K562 (cell line): ENCODE results near the gene LRP2BP. TPM values are rescaled to one million over a fixed set of nuclear protein-coding genes. Genes with fewer than 3 reads are reported as not detected.

Experiments
- AFF1 ChIP-seq, 2 experiments: fragments of 450-650 bp; IDR thresholded peaks; 2 replicates each; pipeline ENCODE4 v1.6.1; 2018; ENCODE audit warnings: mild to moderate bottlenecking in 2 of 2, low read depth in 1 of 2; ENCODE audit not compliant: partially characterized antibody in 2 of 2
- ESRRA ChIP-seq: fragments of 450-650 bp; IDR thresholded peaks from 2 replicates; pipeline ENCODE4 v1.6.1; 2014; ENCODE audit warnings: low read depth, mild to moderate bottlenecking, moderate library complexity, borderline replicate concordance
- HDAC8 ChIP-seq: fragments of 450-650 bp; IDR thresholded peaks from 2 replicates; pipeline ENCODE4 v1.6.1; 2016; ENCODE audit warnings: mild to moderate bottlenecking, missing genetic modification characterization, moderate library complexity, missing compliant biosample characterization
- HNRNPK ChIP-seq: fragments of 200-400 bp; formaldehyde crosslinking; IDR thresholded peaks from one replicate; pipeline ENCODE4 v1.6.1; 2018; ENCODE audit warnings: mild to moderate bottlenecking, low read depth, low read length; ENCODE audit not compliant: poor library complexity, severe bottlenecking
- MCM2 ChIP-seq: fragments of 450-650 bp; IDR thresholded peaks from 2 replicates; pipeline ENCODE4 v1.6.1; 2017; ENCODE audit warnings: low read depth, mild to moderate bottlenecking
- MXD1 ChIP-seq: fragments of 250-450 bp; sonication (Bioruptor Pico); IDR thresholded peaks from 2 replicates; pipeline ENCODE4 v1.8.0; 2021; ENCODE audit warnings: borderline replicate concordance, mild to moderate bottlenecking, moderate library complexity; ENCODE audit not compliant: poor library complexity, severe bottlenecking
- TCFL5 ChIP-seq: fragments of 250-450 bp; sonication (Bioruptor Pico); conservative IDR thresholded peaks from 2 replicates; pipeline ENCODE4 v1.6.1; 2021; ENCODE audit warnings: mild to moderate bottlenecking, moderate library complexity, matching md5 sums
- USF2 ChIP-seq: sonication (generic); formaldehyde crosslinking; IDR thresholded peaks from 2 replicates; pipeline ENCODE4 v1.5.0; 2020; ENCODE audit warnings: missing genetic modification reagents
- ZKSCAN8 ChIP-seq: fragments of 200-800 bp; sonication (Bioruptor generic); IDR thresholded peaks from 2 replicates; pipeline ENCODE4 v1.6.1; 2016; ENCODE audit warnings: missing genetic modification characterization, missing compliant biosample characterization
- ZNF174 ChIP-seq: fragments of 250-450 bp; sonication (Bioruptor Pico); IDR thresholded peaks from 2 replicates; pipeline ENCODE4 v1.4.0; 2020; ENCODE audit warnings: mild to moderate bottlenecking
- ZNF408 ChIP-seq: fragments of 250-450 bp; sonication (Bioruptor Pico); IDR thresholded peaks from 2 replicates; pipeline ENCODE4 v1.4.0; 2020; ENCODE audit warnings: low read depth, mild to moderate bottlenecking, moderate library complexity
- ZNF764 ChIP-seq: fragments of 250-450 bp; sonication (Bioruptor Pico); IDR thresholded peaks from 2 replicates; pipeline ENCODE4 v1.4.0; 2020; ENCODE audit warnings: low read depth, mild to moderate bottlenecking, moderate library complexity
- polyA plus RNA-seq, 8 experiments: library from polyadenylated mRNA; depleted of rRNA in 4 of 8; stranded (reverse) in 5 of 8; unstranded in 3 of 8; fragments of >200 nt; fragmentation: Nextera tagmentation in 2 of 8; fragmentation: Illumina TruSeq in 1 of 8; extraction: Ambion mirVana in 2 of 8; extraction: Trizol in 1 of 8; gene quantifications; 2 replicates each; pipeline versions ENCODE4 v1.2.1 to v1.2.3, GENCODE V29; 2011 to 2014; ENCODE audit warnings: inconsistent platforms in 1 of 8, missing spikeins in 1 of 8
- total RNA-seq, 7 experiments: library from RNA; depleted of rRNA in 6 of 7; stranded (reverse); fragments of >200 nt in 6 of 7; fragmentation: Illumina TruSeq in 2 of 7; extraction: Trizol in 2 of 7; gene quantifications; 2 replicates each; pipeline versions ENCODE4 v1.2.1 to v1.2.3, GENCODE V29; 2011 to 2021; ENCODE audit warnings: low replicate concordance in 1 of 7

Gene LRP2BP
- total and polyA plus RNA-seq, 9 of the 15 experiments (the other 6 are each of a cell fraction or from before 2014, with no cell fraction given), result 0.42 to 2.1 (median 0.62) TPM

GRCh38 chr4:185399466-185399865 lies 3.7 kb upstream of the LRP2BP start (continued):
- no peak for TF ChIP-seq AFF1 (IDR thresholded peaks at IDR 0.05; ENCODE audit: low read depth in 1 of 2, partially characterized antibody in 2 of 2)
- no peak for TF ChIP-seq TCFL5 (CRISPR knock-in tag)
- TF ChIP-seq ZNF764 (CRISPR knock-in tag), result no peak
- TF ChIP-seq HDAC8 (tag), result no peak
- no peak for TF ChIP-seq ZNF174 (CRISPR knock-in tag)
- TF ChIP-seq ZKSCAN8 (CRISPR knock-in tag), result no peak
- no peak for TF ChIP-seq MXD1 (CRISPR knock-in tag)
- no peak for TF ChIP-seq USF2 (CRISPR knock-in tag)
- TF ChIP-seq ZNF408 (CRISPR knock-in tag), result no peak
- TF ChIP-seq ESRRA, result no peak
- no peak for TF ChIP-seq MCM2
- TF ChIP-seq HNRNPK, result no peak
